Muscle of leg (tissue), 11 donors: Measurements from ENCODE around the gene NTPCR. TPM values are rescaled to one million over a fixed set of nuclear protein-coding genes. Genes with fewer than 3 reads are reported as not detected.

Source experiments
- DNase-seq: peaks from one replicate; pipeline ENCODE4 v3.0.0; 2013
- H3K27ac ChIP-seq: one replicate; pipeline ENCODE4 v1.5.1; 2013; ENCODE audit warnings: mild to moderate bottlenecking, low read length, control low read depth
- H3K27me3 ChIP-seq: one replicate; pipeline ENCODE4 v1.6.1; 2013; ENCODE audit warnings: low read length; ENCODE audit not compliant: control insufficient read depth, insufficient read depth
- H3K36me3 ChIP-seq: one replicate; pipeline ENCODE4 v1.6.1; 2013; ENCODE audit warnings: low read length; ENCODE audit not compliant: control insufficient read depth, insufficient read depth
- H3K4me1 ChIP-seq: one replicate; pipeline ENCODE4 v1.6.1; 2013; ENCODE audit warnings: low read length; ENCODE audit not compliant: control insufficient read depth, insufficient read depth
- H3K4me3 ChIP-seq: one replicate; pipeline ENCODE4 v1.5.1; 2013; ENCODE audit warnings: low read length, control low read depth
- H3K9me3 ChIP-seq: replicated peaks from 2 replicates; pipeline ENCODE4 v1.6.1; 2013; ENCODE audit warnings: low read depth, low read length; ENCODE audit not compliant: control insufficient read depth
- WGBS: methylation state at CpG from one replicate; pipeline ENCODE4 v1.1.5; 2013; ENCODE audit warnings: missing lambda C conversion rate; ENCODE audit not compliant: insufficient coverage; 5-methylcytosine and 5-hydroxymethylcytosine counted together
- polyA plus RNA-seq, 8 donors: library from polyadenylated mRNA; unstranded; fragments of 120-200 nt; gene quantifications; one replicate each; pipeline versions ENCODE4 v1.2.1 to v1.2.3, GENCODE V29; 2013; ENCODE audit warnings: inconsistent platforms in 1 of 8, low replicate concordance in 1 of 8; ENCODE audit not compliant: insufficient read length in 8 of 8, insufficient read depth in 1 of 8
- total RNA-seq: library from RNA; stranded (reverse); fragments of 120-200 nt; gene quantifications from one replicate; pipeline ENCODE4 v1.2.4, GENCODE V29; 2013

Gene NTPCR
- total and polyA plus RNA-seq, 9 donors = 28.2 to 47.0 (median 37.7) TPM

- DNase-seq = no peak
- Histone ChIP-seq H3K27me3 (no peaks in the 10 kb centered on the region), H3K9me3 (no peaks in the 10 kb centered on the region), H3K36me3 (no peaks in the 10 kb centered on the region), H3K4me1 (no peaks in the 10 kb centered on the region), H3K27ac (no peak overlapping the region), H3K4me3 (no peak overlapping the region)
- no CpG with 5 or more reads among the region's 1 CpG for WGBS
These were observed 10.1 kb upstream of the NTPCR start for GRCh38 chr1:232940262-232940661.

- DNase-seq = no peak
- Histone ChIP-seq H3K4me1 (no peaks in the 10 kb centered on the region), H3K27me3 (no peaks in the 10 kb centered on the region), H3K27ac (no peak overlapping the region), H3K4me3 (no peak overlapping the region), H3K36me3 (no peaks in the 10 kb centered on the region), H3K9me3 (no peaks in the 10 kb centered on the region)
- WGBS = 65% methylated on average over 6 of the region's 8 CpGs
These were observed 7.8 kb upstream of the NTPCR start for GRCh38 chr1:232942413-232943294.

- no peak overlapping the region for H3K4me3 ChIP-seq
- no peaks in the 10 kb centered on the region for H3K9me3 ChIP-seq
- H3K36me3 ChIP-seq = no peaks in the 10 kb centered on the region
- no peak overlapping the region for H3K27ac ChIP-seq
- H3K4me1 ChIP-seq = no peaks in the 10 kb centered on the region
- H3K27me3 ChIP-seq = no peaks in the 10 kb centered on the region
- DNase-seq = peak; percentile 21
- 39% methylated on average over 3 of the region's 9 CpGs for WGBS
These were observed 6.6 kb upstream of the NTPCR start for GRCh38 chr1:232943679-232944252.

GRCh38 chr1:232944347-232944746, 6.1 kb upstream of the NTPCR start:
- H3K27ac ChIP-seq = no peak overlapping the region
- no peaks in the 10 kb centered on the region for H3K4me1 ChIP-seq
- H3K9me3 ChIP-seq = no peaks in the 10 kb centered on the region
- WGBS = 84% methylated on average over 2 of the region's 5 CpGs
- H3K27me3 ChIP-seq = no peaks in the 10 kb centered on the region
- no peaks in the 10 kb centered on the region for H3K36me3 ChIP-seq
- no peak overlapping the region for H3K4me3 ChIP-seq
- DNase-seq = no peak

GRCh38 chr1:232949636-232950196, 695 bp upstream of the NTPCR start:
- Histone ChIP-seq H3K4me1 (peaks cover 10% of the 10 kb centered on the region), H3K9me3 (no peaks in the 10 kb centered on the region), H3K27ac (peak overlapping the region; percentile 88), H3K36me3 (no peaks in the 10 kb centered on the region), H3K27me3 (no peaks in the 10 kb centered on the region), H3K4me3 (peak overlapping the region; percentile 91)
- no peak for DNase-seq
- 83% methylated on average over 2 of the region's 5 CpGs for WGBS

GRCh38 chr1:232951180-232951579, 769 bp downstream of the NTPCR start:
- DNase-seq = peak; percentile 40
- WGBS = 17% methylated on average over 2 of the region's 5 CpGs
- peak overlapping the region; percentile 91 for H3K4me3 ChIP-seq
- peaks cover 10% of the 10 kb centered on the region for H3K4me1 ChIP-seq
- no peaks in the 10 kb centered on the region for H3K27me3 ChIP-seq
- H3K27ac ChIP-seq = no peak overlapping the region
- H3K9me3 ChIP-seq = no peaks in the 10 kb centered on the region
- H3K36me3 ChIP-seq = peaks cover 5% of the 10 kb centered on the region

GRCh38 chr1:232951605-232952004, 1.2 kb downstream of the NTPCR start:
- Histone ChIP-seq H3K4me3 (no peak overlapping the region), H3K27ac (no peak overlapping the region), H3K36me3 (peaks cover 7% of the 10 kb centered on the region), H3K9me3 (no peaks in the 10 kb centered on the region), H3K27me3 (no peaks in the 10 kb centered on the region), H3K4me1 (peaks cover 10% of the 10 kb centered on the region)
- WGBS = no CpG with 5 or more reads among the region's 1 CpG
- no peak for DNase-seq

- no CpG with 5 or more reads among the region's 2 CpGs for WGBS
- Histone ChIP-seq H3K36me3 (peaks cover 9% of the 10 kb centered on the region), H3K27ac (no peak overlapping the region)
These were observed 2.4 kb downstream of the NTPCR start for GRCh38 chr1:232952514-232953499.

GRCh38 chr1:232954594-232955365, 4.4 kb downstream of the NTPCR start:
- no peak overlapping the region for H3K27ac ChIP-seq
- WGBS = 92% methylated on average over 1 of the region's 4 CpGs
- DNase-seq = no peak
- H3K27me3 ChIP-seq = no peaks in the 10 kb centered on the region
- H3K36me3 ChIP-seq = peaks cover 23% of the 10 kb centered on the region
- H3K4me3 ChIP-seq = no peak overlapping the region
- peaks cover 9% of the 10 kb centered on the region for H3K4me1 ChIP-seq
- H3K9me3 ChIP-seq = peaks cover 6% of the 10 kb centered on the region

More at GRCh38 chr1:232952514-232953499, 2.4 kb downstream of the NTPCR start:
- no peak for DNase-seq
- Histone ChIP-seq H3K9me3 (no peaks in the 10 kb centered on the region), H3K4me1 (peaks cover 10% of the 10 kb centered on the region), H3K27me3 (no peaks in the 10 kb centered on the region), H3K4me3 (no peak overlapping the region)
